ENCODE measurements around the gene NUP37.

- TF ChIP-seq CTCF (conservative IDR thresholded peaks at IDR 0.05; ENCODE audit: low read length) (no peak), EZH2phosphoT487 (IDR thresholded peaks at IDR 0.05; ENCODE audit: borderline replicate concordance, low read depth, low read length) (no peak)
Observed at GRCh38 chr12:102080842-102081241, 39.1 kb downstream of the NUP37 start.
